ENCODE results near the gene SMIM13.
"Not testable (repeated sequence)": the region's sequence is repeated elsewhere in the genome, so short reads cannot be mapped to it uniquely, and the experiment has no call there.

DNA sequence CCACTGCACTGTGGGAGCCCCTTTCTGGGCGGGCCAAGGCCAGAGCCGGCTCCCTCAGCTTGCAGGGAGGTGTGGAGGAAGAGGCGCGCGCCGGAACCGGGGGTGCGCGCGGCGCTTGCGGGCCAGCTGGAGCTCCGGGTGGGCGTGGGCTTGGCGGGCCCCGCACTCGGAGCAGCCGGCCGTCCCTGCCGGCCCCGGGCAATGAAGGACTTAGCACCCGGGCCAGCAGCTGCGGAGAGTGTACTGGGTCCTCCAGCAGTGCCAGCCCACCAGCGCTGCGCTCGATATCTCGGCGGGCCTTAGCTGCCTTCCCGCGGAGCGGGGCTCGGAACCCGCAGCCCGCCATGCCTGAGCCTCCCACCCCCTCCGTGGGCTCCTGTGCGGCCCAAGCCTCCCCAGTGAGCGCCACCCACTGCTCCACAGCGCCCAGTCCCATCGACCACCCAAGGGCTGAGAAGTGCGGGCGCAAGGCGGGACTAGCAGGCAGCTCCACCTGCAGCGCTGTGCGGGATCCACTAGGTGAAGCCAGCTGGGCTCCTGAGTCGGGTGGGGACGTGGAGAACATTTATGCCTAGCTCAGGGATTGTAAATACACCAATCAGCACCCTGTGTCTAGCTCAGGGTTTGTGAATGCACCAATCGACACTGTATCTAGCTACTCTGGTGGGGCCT is 6.4 kb upstream of the SMIM13 start:
- not testable (repeated sequence) for TF ChIP-seq POLR2A (IDR thresholded peaks at IDR 0.05)
- TF ChIP-seq, protein P1, sequence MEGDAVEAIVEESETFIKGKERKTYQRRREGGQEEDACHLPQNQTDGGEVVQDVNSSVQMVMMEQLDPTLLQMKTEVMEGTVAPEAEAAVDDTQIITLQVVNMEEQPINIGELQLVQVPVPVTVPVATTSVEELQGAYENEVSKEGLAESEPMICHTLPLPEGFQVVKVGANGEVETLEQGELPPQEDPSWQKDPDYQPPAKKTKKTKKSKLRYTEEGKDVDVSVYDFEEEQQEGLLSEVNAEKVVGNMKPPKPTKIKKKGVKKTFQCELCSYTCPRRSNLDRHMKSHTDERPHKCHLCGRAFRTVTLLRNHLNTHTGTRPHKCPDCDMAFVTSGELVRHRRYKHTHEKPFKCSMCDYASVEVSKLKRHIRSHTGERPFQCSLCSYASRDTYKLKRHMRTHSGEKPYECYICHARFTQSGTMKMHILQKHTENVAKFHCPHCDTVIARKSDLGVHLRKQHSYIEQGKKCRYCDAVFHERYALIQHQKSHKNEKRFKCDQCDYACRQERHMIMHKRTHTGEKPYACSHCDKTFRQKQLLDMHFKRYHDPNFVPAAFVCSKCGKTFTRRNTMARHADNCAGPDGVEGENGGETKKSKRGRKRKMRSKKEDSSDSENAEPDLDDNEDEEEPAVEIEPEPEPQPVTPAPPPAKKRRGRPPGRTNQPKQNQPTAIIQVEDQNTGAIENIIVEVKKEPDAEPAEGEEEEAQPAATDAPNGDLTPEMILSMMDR (IDR thresholded peaks at IDR 0.05) = not testable (repeated sequence)

All from transverse colon (tissue), 3 donors.